IPS-15b (cell line): ENCODE data around the gene NFATC4.
"Not testable (repeated sequence)": the region's sequence is repeated elsewhere in the genome, so short reads cannot be mapped to it uniquely, and the experiment has no call there.

Experiments
- H3K27me3 ChIP-seq: one replicate; pipeline ENCODE4 v1.6.1; 2013; ENCODE audit warnings: low read length; ENCODE audit not compliant: control insufficient read depth, insufficient read depth
- H3K36me3 ChIP-seq: one replicate; pipeline ENCODE4 v1.6.1; 2013; ENCODE audit warnings: low read length; ENCODE audit not compliant: control insufficient read depth, insufficient read depth
- H3K4me1 ChIP-seq: one replicate; pipeline ENCODE4 v1.6.1; 2013; ENCODE audit warnings: mild to moderate bottlenecking, low read length; ENCODE audit not compliant: control insufficient read depth, insufficient read depth
- H3K4me3 ChIP-seq: one replicate; pipeline ENCODE4 v1.5.1; 2013; ENCODE audit warnings: low read depth, low read length
- H3K9ac ChIP-seq: one replicate; pipeline ENCODE4 v1.6.1; 2013; ENCODE audit warnings: low read depth, mild to moderate bottlenecking, low read length
- H3K9me3 ChIP-seq: one replicate; pipeline ENCODE4 v1.6.1; 2013; ENCODE audit warnings: mild to moderate bottlenecking, low read length; ENCODE audit not compliant: control insufficient read depth, insufficient read depth

The NFATC4 gene

DNA sequence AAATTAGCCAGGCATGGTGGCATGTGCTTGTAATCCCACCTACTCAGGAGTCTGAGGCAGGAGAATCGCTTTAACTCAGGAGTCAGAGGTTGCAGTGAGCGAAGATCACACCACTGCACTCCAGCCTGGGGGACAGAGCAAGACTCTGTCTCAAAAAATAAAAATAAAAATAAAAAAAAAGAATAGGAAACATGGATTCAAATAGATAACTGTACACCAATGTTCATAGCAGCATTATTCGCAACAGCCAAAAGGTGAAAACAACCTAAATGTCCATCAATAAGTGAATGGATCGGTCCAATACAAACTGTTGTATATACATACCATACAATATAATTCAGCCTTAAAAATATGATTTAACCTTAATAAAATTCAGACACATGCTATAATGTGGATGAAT is 25.1 kb upstream of the NFATC4 start:
- no peak overlapping the region for H3K9ac ChIP-seq
- H3K4me3 ChIP-seq = no peak overlapping the region
- H3K27me3 ChIP-seq = peaks cover 55% of the 10 kb centered on the region
- no peaks in the 10 kb centered on the region for H3K4me1 ChIP-seq
- H3K9me3 ChIP-seq = no peaks in the 10 kb centered on the region
- no peaks in the 10 kb centered on the region for H3K36me3 ChIP-seq

- Histone ChIP-seq H3K9me3 (no peaks in the 10 kb centered on the region), H3K9ac (no peak overlapping the region), H3K4me3 (no peak overlapping the region), H3K4me1 (no peaks in the 10 kb centered on the region), H3K27me3 (peaks cover 45% of the 10 kb centered on the region), H3K36me3 (no peaks in the 10 kb centered on the region)
Observed at GRCh38 chr14:24343795-24344660, 24.0 kb upstream of the NFATC4 start.

DNA sequence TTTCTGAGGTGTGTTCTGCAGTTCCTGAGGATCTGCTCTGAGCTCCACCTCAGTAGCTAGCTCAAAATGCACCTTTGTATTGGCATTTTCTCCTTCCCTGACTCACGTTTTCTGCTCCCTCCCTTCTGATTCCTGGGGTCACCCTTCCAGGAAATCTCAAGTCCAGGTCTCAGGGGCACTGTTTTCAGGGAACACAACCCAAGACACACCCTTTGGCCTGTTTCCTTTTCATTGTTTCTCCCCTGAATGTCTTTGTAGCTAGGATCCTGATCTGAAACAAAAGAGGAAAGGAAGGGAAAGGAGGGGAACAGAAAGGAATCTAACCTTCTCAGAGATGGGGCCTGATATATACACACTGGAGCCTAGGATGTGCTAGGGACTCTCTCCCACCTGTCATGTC is 20.9 kb upstream of the NFATC4 start:
- Histone ChIP-seq H3K27me3 (peaks cover 45% of the 10 kb centered on the region), H3K36me3 (no peaks in the 10 kb centered on the region), H3K4me3 (no peak overlapping the region), H3K4me1 (no peaks in the 10 kb centered on the region), H3K9ac (no peak overlapping the region), H3K9me3 (no peaks in the 10 kb centered on the region)

DNA sequence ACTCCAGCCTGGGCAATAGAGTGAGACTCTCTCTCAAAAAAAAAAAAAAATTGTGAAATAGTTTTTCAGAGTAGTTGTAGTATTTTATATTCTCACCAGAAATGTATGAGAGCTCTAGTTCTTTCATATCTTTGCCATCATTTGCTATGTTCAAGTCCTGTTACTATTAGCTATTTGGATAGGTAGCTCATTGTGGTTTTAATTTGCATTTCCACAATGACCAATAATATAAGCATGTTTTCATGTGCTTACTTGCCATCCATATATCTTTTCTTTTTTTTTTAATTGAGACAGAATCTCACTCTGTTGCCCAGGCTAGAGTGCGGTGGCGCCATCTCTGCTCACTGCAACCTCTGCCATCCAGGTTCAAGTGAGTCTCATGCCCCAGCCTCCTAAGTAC is 19.8 kb upstream of the NFATC4 start:
- H3K4me3 ChIP-seq = no peak overlapping the region
- no peak overlapping the region for H3K9ac ChIP-seq
- H3K4me1 ChIP-seq = no peaks in the 10 kb centered on the region
- peaks cover 47% of the 10 kb centered on the region for H3K27me3 ChIP-seq
- no peaks in the 10 kb centered on the region for H3K36me3 ChIP-seq
- no peaks in the 10 kb centered on the region for H3K9me3 ChIP-seq

DNA sequence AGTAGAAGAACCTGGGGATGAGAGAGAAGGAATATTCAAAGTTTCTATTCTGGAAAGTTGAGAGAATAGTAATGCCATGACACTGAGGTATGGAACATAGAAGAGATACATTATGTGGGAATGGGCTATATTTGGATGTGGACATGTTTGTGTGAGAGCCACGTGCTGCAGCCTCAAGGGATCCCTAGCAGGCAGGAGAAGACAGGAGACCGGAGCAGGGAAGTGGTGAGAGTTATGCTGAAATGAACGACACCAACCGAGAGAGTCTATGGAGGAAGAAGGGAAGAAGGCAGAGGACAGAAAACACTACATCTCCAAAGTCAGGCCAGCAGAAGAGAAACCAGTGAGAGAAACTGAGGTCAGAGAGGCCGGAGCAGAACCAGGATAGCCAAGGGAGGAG is 18.2 kb upstream of the NFATC4 start:
- Histone ChIP-seq H3K9ac (no peak overlapping the region), H3K27me3 (peaks cover 49% of the 10 kb centered on the region), H3K4me3 (no peak overlapping the region), H3K36me3 (no peaks in the 10 kb centered on the region), H3K4me1 (no peaks in the 10 kb centered on the region), H3K9me3 (no peaks in the 10 kb centered on the region)

GRCh38 chr14:24351517-24351916 is 16.5 kb upstream of the NFATC4 start:
- peaks cover 53% of the 10 kb centered on the region for H3K27me3 ChIP-seq
- H3K4me1 ChIP-seq = no peaks in the 10 kb centered on the region
- no peak overlapping the region for H3K9ac ChIP-seq
- H3K4me3 ChIP-seq = no peak overlapping the region
- no peaks in the 10 kb centered on the region for H3K36me3 ChIP-seq
- H3K9me3 ChIP-seq = no peaks in the 10 kb centered on the region

- Histone ChIP-seq H3K36me3 (no peaks in the 10 kb centered on the region), H3K27me3 (peaks cover 52% of the 10 kb centered on the region), H3K4me1 (no peaks in the 10 kb centered on the region), H3K9me3 (no peaks in the 10 kb centered on the region), H3K9ac (no peak overlapping the region), H3K4me3 (no peak overlapping the region)
Observed at GRCh38 chr14:24353559-24354481, 14.2 kb upstream of the NFATC4 start.

- H3K36me3 ChIP-seq, H3K9ac ChIP-seq: not testable (repeated sequence)
Observed at GRCh38 chr14:24354482-24354825, 13.5 kb upstream of the NFATC4 start.

DNA sequence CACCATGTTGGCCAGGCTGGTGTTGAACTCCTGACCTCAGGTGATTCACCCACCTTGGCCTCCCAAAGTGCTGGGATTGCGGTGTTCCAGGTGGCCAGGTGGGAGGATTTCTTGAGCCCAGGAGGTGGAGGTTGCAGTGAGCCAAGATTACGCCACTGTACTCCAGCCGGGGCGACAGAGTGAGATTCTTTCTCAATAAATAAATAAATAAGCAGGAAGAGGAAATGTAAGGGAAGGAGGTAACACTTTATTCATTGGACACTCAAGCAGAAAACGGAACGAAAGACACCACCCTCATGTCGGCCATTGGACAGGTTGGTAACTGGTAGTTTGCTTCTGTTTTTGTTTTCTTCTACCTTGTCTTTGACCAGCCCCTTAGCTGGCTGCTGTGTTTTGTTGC is 13.0 kb upstream of the NFATC4 start:
- Histone ChIP-seq H3K9me3 (no peaks in the 10 kb centered on the region), H3K27me3 (peaks cover 41% of the 10 kb centered on the region), H3K9ac (no peak overlapping the region), H3K4me3 (no peak overlapping the region), H3K36me3 (no peaks in the 10 kb centered on the region), H3K4me1 (no peaks in the 10 kb centered on the region)

More at GRCh38 chr14:24354482-24354825, 13.5 kb upstream of the NFATC4 start:
- H3K27me3 ChIP-seq = peaks cover 46% of the 10 kb centered on the region
- not testable (repeated sequence) for H3K4me3 ChIP-seq, H3K4me1 ChIP-seq, H3K9me3 ChIP-seq

- H3K9ac ChIP-seq = no peak overlapping the region
- H3K27me3 ChIP-seq = peaks cover 34% of the 10 kb centered on the region
- H3K4me1 ChIP-seq = no peaks in the 10 kb centered on the region
- no peaks in the 10 kb centered on the region for H3K36me3 ChIP-seq
- H3K9me3 ChIP-seq = no peaks in the 10 kb centered on the region
- no peak overlapping the region for H3K4me3 ChIP-seq
Observed at GRCh38 chr14:24356208-24356607, 11.8 kb upstream of the NFATC4 start.

DNA sequence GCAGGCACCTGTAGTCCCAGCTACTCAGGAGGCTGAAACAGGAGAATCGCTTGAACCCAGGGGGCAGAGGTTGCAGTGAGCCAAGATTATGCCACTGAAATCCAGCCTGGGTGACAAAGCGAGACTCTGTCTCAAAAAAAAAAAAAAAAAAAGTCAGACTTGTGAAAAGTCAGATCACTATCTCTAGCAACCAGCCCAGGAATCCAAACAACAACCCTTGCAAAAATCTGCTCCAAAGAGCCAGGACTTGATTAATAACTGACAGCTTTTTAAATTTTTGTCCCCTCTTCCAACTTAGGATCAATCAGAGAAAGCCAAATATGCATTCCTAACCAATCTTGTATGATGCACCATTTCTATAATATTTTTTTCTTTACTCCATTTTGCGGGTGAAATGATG is 7.7 kb upstream of the NFATC4 start:
- no peak overlapping the region for H3K9ac ChIP-seq
- peaks cover 21% of the 10 kb centered on the region for H3K27me3 ChIP-seq
- peaks cover 1% of the 10 kb centered on the region for H3K4me1 ChIP-seq
- no peaks in the 10 kb centered on the region for H3K9me3 ChIP-seq
- H3K4me3 ChIP-seq = no peak overlapping the region
- no peaks in the 10 kb centered on the region for H3K36me3 ChIP-seq

DNA sequence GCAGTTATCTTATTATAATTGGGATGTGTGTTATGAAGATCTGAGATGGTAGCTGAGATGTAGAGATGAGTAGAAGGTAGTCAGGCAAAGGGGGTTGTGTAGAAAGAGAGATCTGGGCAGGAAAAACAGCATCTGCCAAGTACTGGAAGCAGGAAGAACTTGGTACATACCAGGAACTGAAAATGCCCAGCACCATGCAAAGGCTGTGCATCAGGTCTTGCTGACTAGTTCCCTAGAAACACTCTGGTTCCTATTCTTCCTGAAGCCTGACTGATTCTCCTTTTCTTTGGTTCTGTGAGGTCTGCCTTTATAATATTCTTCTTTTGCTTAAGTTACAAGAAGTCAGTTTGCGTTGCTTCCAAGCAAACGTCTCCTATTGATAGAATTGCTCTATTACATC is 6.7 kb upstream of the NFATC4 start:
- no peaks in the 10 kb centered on the region for H3K9me3 ChIP-seq
- peaks cover 2% of the 10 kb centered on the region for H3K4me1 ChIP-seq
- H3K9ac ChIP-seq = no peak overlapping the region
- peaks cover 18% of the 10 kb centered on the region for H3K27me3 ChIP-seq
- H3K4me3 ChIP-seq = no peak overlapping the region
- H3K36me3 ChIP-seq = no peaks in the 10 kb centered on the region
